Thyroid gland (tissue), 4 donors: ENCODE measurements around the gene TP53BP2.

ENCODE experiments used
- POLR2A ChIP-seq, 2 donors: fragments of 450-650 bp; IDR thresholded peaks; one replicate each; pipeline ENCODE4 v1.6.1; 2017; ENCODE audit warnings: antibody characterized with exemption in 2 of 2, mild to moderate bottlenecking in 2 of 2, moderate library complexity in 1 of 2
- TF ChIP-seq, protein P1 (sequence below), 6 experiments: fragments of 200-600 bp in 3 of 6; fragments of 450-650 bp in 3 of 6; sonication (generic) in 3 of 6; IDR thresholded peaks; one replicate each; pipeline ENCODE4 v1.5.1; 2016 to 2019; ENCODE audit warnings: antibody characterized with exemption in 6 of 6, mild to moderate bottlenecking in 2 of 6, inconsistent platforms in 1 of 6, moderate library complexity in 1 of 6

DNA sequence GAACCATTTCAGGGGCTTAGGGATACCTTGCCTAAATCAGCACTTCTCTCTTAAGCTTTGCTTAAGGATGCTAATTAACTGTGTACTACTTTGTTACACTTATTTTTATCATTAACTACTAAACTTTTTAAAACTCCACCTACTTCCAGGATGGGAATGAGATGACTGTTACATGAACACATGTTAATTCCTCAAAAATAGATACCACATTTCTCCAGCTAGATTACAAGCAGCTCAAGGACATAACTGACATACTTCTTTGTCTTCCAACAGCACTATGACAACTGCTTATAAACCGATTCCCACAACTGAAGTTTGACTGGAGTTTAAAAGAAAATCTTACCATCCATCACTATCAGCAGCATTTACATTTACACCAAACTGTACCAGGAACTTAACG is 53.7 kb downstream of the TP53BP2 start:
- no peak for TF ChIP-seq POLR2A (IDR thresholded peaks at IDR 0.05)
- TF ChIP-seq, protein P1, sequence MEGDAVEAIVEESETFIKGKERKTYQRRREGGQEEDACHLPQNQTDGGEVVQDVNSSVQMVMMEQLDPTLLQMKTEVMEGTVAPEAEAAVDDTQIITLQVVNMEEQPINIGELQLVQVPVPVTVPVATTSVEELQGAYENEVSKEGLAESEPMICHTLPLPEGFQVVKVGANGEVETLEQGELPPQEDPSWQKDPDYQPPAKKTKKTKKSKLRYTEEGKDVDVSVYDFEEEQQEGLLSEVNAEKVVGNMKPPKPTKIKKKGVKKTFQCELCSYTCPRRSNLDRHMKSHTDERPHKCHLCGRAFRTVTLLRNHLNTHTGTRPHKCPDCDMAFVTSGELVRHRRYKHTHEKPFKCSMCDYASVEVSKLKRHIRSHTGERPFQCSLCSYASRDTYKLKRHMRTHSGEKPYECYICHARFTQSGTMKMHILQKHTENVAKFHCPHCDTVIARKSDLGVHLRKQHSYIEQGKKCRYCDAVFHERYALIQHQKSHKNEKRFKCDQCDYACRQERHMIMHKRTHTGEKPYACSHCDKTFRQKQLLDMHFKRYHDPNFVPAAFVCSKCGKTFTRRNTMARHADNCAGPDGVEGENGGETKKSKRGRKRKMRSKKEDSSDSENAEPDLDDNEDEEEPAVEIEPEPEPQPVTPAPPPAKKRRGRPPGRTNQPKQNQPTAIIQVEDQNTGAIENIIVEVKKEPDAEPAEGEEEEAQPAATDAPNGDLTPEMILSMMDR (IDR thresholded peaks at IDR 0.05): no peak
